Thyroid gland (tissue), 4 donors: ENCODE results near the gene LGALS8. TPM values are rescaled to one million over a fixed set of nuclear protein-coding genes. Genes with fewer than 3 reads are reported as not detected.

Experiments used
- DNase-seq, 2 donors: peaks; one replicate each; pipeline ENCODE4 v3.0.0-alpha.2; 2019
- H3K27ac ChIP-seq, 3 donors: fragments of 200-600 bp; sonication (generic); 1 replicate in 2 of 3; 2 replicates in 1 of 3; pipeline ENCODE4 v1.5.1; 2016 to 2019; ENCODE audit warnings: mild to moderate bottlenecking in 1 of 3, moderate library complexity in 1 of 3
- H3K27me3 ChIP-seq: fragments of 200-600 bp; sonication (generic); one replicate; pipeline ENCODE4 v1.5.1; 2019
- H3K36me3 ChIP-seq, 2 donors: fragments of 200-600 bp; sonication (generic); one replicate each; pipeline ENCODE4 v1.5.1; 2016 to 2019
- H3K4me1 ChIP-seq, 2 donors: fragments of 200-600 bp; sonication (generic); one replicate each; pipeline ENCODE4 v1.5.1; 2017 to 2019
- H3K4me3 ChIP-seq, 3 donors: fragments of 200-600 bp; sonication (generic); replicated peaks in 1 of 3; 1 replicate in 2 of 3; 2 replicates in 1 of 3; pipeline ENCODE4 v1.5.1; 2016; ENCODE audit warnings: mild to moderate bottlenecking in 1 of 3
- H3K9me3 ChIP-seq: fragments of 200-600 bp; sonication (generic); one replicate; pipeline ENCODE4 v1.5.1; 2017
- POLR2A ChIP-seq, 2 donors: fragments of 450-650 bp; IDR thresholded peaks; one replicate each; pipeline ENCODE4 v1.6.1; 2017; ENCODE audit warnings: antibody characterized with exemption in 2 of 2, mild to moderate bottlenecking in 2 of 2, moderate library complexity in 1 of 2
- WGBS, 2 donors: methylation state at CpG; one replicate each; pipeline ENCODE4 v1.1.5; 2017; 5-methylcytosine and 5-hydroxymethylcytosine counted together
- intact Hi-C: fragments of 100-400 bp; cut with DNase I; formaldehyde crosslinking; loops from one replicate; pipeline ENCODE4 v1.15.1; 2023
- total RNA-seq, 4 donors: library from RNA; depleted of rRNA; stranded (reverse); fragments of >200 nt; gene quantifications; one replicate each; pipeline ENCODE4 v1.2.3, GENCODE V29; 2016
- TF ChIP-seq, protein P1 (sequence below), 6 experiments: fragments of 200-600 bp in 3 of 6; fragments of 450-650 bp in 3 of 6; sonication (generic) in 3 of 6; IDR thresholded peaks; one replicate each; pipeline ENCODE4 v1.5.1; 2016 to 2019; ENCODE audit warnings: antibody characterized with exemption in 6 of 6, mild to moderate bottlenecking in 2 of 6, inconsistent platforms in 1 of 6, moderate library complexity in 1 of 6

LGALS8 gene
- total RNA-seq, 4 donors from 2014 or later, result 61.8 to 94.2 (median 79.2) TPM

DNA sequence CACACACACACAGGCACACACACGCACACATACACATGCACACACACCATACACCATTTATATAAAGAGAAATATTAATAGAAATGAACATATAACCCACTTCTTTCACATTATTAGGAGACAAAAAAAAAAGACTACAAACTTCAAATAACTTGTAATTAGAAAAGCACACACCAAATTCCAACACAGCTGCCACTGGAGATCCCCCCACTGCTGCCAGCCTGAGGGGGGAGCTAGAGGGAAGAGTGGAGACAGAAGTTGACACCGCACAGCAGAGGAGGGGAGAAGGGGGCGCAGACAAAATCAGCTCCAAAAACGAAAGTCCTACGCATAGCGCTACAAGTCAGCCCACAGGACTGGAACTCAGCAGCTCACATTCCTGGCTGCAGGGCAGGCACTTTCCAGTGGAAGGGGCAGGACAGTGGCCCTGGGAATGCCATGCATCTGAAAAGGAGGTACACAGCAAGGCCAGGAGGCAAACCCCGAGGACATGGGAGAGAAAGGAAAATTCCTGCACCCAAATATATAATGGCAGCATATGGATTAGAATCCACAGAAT, 36.5 kb downstream of the LGALS8 start:
- no peak for DNase-seq
- H3K36me3 ChIP-seq, result peaks cover 62 to 68% of the 10 kb centered on the region in 2 donors
- H3K27me3 ChIP-seq, result no peaks in the 10 kb centered on the region
- TF ChIP-seq, protein P1, sequence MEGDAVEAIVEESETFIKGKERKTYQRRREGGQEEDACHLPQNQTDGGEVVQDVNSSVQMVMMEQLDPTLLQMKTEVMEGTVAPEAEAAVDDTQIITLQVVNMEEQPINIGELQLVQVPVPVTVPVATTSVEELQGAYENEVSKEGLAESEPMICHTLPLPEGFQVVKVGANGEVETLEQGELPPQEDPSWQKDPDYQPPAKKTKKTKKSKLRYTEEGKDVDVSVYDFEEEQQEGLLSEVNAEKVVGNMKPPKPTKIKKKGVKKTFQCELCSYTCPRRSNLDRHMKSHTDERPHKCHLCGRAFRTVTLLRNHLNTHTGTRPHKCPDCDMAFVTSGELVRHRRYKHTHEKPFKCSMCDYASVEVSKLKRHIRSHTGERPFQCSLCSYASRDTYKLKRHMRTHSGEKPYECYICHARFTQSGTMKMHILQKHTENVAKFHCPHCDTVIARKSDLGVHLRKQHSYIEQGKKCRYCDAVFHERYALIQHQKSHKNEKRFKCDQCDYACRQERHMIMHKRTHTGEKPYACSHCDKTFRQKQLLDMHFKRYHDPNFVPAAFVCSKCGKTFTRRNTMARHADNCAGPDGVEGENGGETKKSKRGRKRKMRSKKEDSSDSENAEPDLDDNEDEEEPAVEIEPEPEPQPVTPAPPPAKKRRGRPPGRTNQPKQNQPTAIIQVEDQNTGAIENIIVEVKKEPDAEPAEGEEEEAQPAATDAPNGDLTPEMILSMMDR (IDR thresholded peaks at IDR 0.05), result no peak
- TF ChIP-seq POLR2A (IDR thresholded peaks at IDR 0.05), result no peak
- intact Hi-C loops, result no loop called here
- no peak overlapping the region for H3K27ac ChIP-seq
- 91 to 95% methylated on average over 7 of the region's 7 CpGs for WGBS, 2 donors
- no peaks in the 10 kb centered on the region for H3K4me1 ChIP-seq
- no peak overlapping the region for H3K4me3 ChIP-seq
- no peaks in the 10 kb centered on the region for H3K9me3 ChIP-seq

DNA sequence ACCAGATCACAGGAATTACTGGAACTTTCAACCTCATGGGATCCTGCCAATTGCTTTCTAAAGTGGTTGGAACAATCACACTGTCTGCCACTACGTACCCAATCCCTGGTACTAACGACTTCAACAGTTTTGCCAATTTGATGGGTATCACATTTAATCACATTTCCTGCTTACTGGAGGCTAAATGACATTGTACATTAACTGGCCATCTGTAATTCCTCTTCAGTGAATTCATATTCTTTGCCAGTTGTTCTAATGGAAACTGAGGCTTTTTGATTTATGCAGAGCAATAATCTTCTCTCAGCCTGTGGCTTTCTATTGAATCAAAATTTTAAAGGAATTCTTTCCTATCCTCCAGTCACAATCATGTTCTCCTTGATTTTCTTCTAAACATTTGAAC, 38.2 kb downstream of the LGALS8 start:
- no peaks in the 10 kb centered on the region for H3K27me3 ChIP-seq
- H3K27ac ChIP-seq, result no peak overlapping the region
- H3K4me3 ChIP-seq, result no peak overlapping the region
- intact Hi-C loops, result no loop called here
- peaks cover 62 to 66% of the 10 kb centered on the region in 2 donors for H3K36me3 ChIP-seq
- no peaks in the 10 kb centered on the region for H3K4me1 ChIP-seq
- DNase-seq, result no peak
- H3K9me3 ChIP-seq, result no peaks in the 10 kb centered on the region
- 74 to 82% methylated on average over 2 of the region's 2 CpGs for WGBS, 2 donors
- no peak for TF ChIP-seq POLR2A (IDR thresholded peaks at IDR 0.05)
- TF ChIP-seq, protein P1 (IDR thresholded peaks at IDR 0.05), result no peak

DNA sequence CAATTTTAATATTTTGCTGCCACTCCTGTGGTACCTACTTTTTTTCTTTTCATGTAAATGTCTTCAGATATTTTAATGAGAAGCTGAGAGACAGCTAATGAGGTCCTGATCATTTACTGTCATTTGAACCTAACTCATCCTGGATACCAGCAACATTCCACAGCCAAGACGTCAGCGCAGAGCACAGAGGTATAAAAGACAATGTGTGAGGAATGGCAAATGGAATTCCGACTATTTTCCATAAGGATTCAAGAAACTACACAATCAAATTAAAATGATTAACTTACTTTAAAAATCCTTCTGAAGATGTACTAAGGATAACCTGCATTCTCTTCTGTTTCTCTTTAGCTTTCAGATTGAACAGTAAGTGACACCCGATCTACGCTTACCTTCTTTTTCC, 41.7 kb downstream of the LGALS8 start:
- TF ChIP-seq, protein P1 (IDR thresholded peaks at IDR 0.05), result no peak
- no peak for TF ChIP-seq POLR2A (IDR thresholded peaks at IDR 0.05)
- Histone ChIP-seq H3K36me3 (peaks cover 46 to 49% of the 10 kb centered on the region in 2 donors), H3K4me1 (no peaks in the 10 kb centered on the region), H3K9me3 (no peaks in the 10 kb centered on the region), H3K4me3 (no peak overlapping the region), H3K27me3 (no peaks in the 10 kb centered on the region), H3K27ac (no peak overlapping the region)
- no peak for DNase-seq
- intact Hi-C loops, result no loop called here
- WGBS, 2 donors, result 96% methylated on average over 5 of the region's 5 CpGs

DNA sequence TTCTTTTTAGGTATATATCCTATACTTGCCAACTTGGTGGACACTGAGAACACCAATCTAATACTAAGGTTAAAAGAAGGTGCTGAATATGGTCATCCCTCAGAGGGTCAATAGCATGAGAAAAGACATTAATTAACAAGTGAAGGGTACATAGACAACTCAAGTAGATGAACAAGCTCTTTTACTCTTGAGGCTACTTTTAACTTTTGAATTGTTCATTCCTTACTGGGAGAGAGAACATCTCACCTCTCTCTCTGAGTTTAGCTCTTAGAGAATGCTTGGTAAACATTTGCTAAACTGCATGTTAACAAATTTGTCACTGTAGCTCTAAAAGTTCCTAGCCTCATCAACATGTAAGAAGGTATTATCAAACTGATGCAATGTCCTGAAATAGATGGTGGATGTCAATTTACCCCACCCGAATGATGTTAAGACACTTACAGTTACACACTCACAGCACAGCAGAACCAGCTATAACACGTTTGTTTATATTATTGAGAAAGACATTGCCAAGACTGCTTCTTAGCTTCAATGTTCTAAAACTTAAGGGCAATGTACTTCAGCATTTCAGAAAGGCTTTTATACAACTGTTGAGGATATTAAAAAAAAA, 44.6 kb downstream of the LGALS8 start:
- no peak for DNase-seq
- Histone ChIP-seq H3K4me3 (no peak overlapping the region), H3K4me1 (no peaks in the 10 kb centered on the region), H3K9me3 (no peaks in the 10 kb centered on the region), H3K27ac (no peak overlapping the region), H3K36me3 (peaks cover 60 to 69% of the 10 kb centered on the region in 2 donors), H3K27me3 (no peaks in the 10 kb centered on the region)
- intact Hi-C loops, result no loop called here
- 90 to 91% methylated on average over 2 of the region's 2 CpGs for WGBS, 2 donors
- TF ChIP-seq POLR2A (IDR thresholded peaks at IDR 0.05), result no peak
- TF ChIP-seq, protein P1 (IDR thresholded peaks at IDR 0.05), result no peak

DNA sequence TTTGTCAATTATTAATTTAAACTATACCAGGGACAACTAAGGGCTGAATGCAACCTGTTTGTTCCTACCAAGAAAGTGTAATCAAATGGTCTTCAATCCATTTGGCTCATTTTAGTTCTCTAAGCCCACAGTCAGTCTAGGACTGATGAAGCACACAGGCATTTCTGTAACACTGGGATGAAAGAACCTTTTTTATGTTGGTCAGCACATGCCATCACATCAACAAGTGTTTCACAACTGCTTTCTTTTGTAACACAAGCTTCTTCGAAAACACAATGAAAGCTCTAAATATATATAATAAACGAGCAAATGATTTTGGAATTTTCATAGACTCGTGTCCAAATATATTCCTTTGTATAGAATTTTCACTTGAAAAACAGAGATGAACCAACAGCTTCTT, 51.7 kb downstream of the LGALS8 start:
- intact Hi-C loops, result no loop called here
- Histone ChIP-seq H3K27ac (no peak overlapping the region), H3K9me3 (no peaks in the 10 kb centered on the region), H3K4me3 (no peak overlapping the region), H3K4me1 (no peaks in the 10 kb centered on the region), H3K27me3 (no peaks in the 10 kb centered on the region), H3K36me3 (peaks cover 48 to 55% of the 10 kb centered on the region in 2 donors)
- TF ChIP-seq POLR2A (IDR thresholded peaks at IDR 0.05), result no peak
- TF ChIP-seq, protein P1 (IDR thresholded peaks at IDR 0.05), result no peak
- WGBS, 2 donors, result 91 to 93% methylated on average over 3 of the region's 3 CpGs
- DNase-seq, result no peak
